Measurements from ENCODE around the gene WSCD2. TPM values are rescaled to one million over a fixed set of nuclear protein-coding genes. Genes with fewer than 3 reads are reported as not detected.

WSCD2 gene
- total RNA-seq, 1 experiment from 2014 or later, result not detected

- H3K4me3 ChIP-seq (ENCODE audit: low read depth, low read length), result no peak overlapping the region
- DNase-seq, result no peak
- CTCF ChIA-PET, result no interaction called here
- H3K4me1 Mint-ChIP-seq (ENCODE audit: low read depth, unreplicated experiment), result no peaks in the 10 kb centered on the region
- peaks cover 7% of the 10 kb centered on the region for H3K27me3 Mint-ChIP-seq (ENCODE audit: insufficient read depth, unreplicated experiment)
- no peaks in the 10 kb centered on the region for H3K36me3 Mint-ChIP-seq (ENCODE audit: insufficient read depth, unreplicated experiment)
- no peaks in the 10 kb centered on the region for H3K9me3 Mint-ChIP-seq (ENCODE audit: unreplicated experiment)
- H3K27ac Mint-ChIP-seq (ENCODE audit: unreplicated experiment), result no peak overlapping the region
- H3K4me1 ChIP-seq, result no peaks in the 10 kb centered on the region
- TF ChIP-seq CTCF (IDR thresholded peaks at IDR 0.05; ENCODE audit: insufficient read depth in 1 of 2, low read depth in 1 of 2, low read length in 1 of 2, severe bottlenecking in 1 of 2, unreplicated experiment in 1 of 2), result no peak
- no TSS peak for BruUV-seq (replicated peaks)
- H3K4me3 Mint-ChIP-seq (ENCODE audit: unreplicated experiment), result no peak overlapping the region
- H3K27me3 ChIP-seq (replicated peaks; ENCODE audit: control insufficient read depth, insufficient read depth, low read length), result no peaks in the 10 kb centered on the region
- POLR2A ChIA-PET, result no interaction called here
- H3K36me3 ChIP-seq (ENCODE audit: control insufficient read depth, insufficient read depth, low read length), result no peaks in the 10 kb centered on the region
- no peaks in the 10 kb centered on the region for H3K9me3 ChIP-seq
- intact Hi-C loops (cut with micrococcal nuclease; ENCODE audit: unreplicated experiment), result no loop called here
Observed at GRCh38 chr12:108176292-108176691, 47.2 kb downstream of the WSCD2 start.

- Mint-ChIP-seq H3K36me3 (ENCODE audit: insufficient read depth, unreplicated experiment) (no peaks in the 10 kb centered on the region), H3K9me3 (ENCODE audit: unreplicated experiment) (no peaks in the 10 kb centered on the region), H3K4me1 (ENCODE audit: low read depth, unreplicated experiment) (no peaks in the 10 kb centered on the region), H3K27ac (ENCODE audit: unreplicated experiment) (no peak overlapping the region), H3K27me3 (ENCODE audit: insufficient read depth, unreplicated experiment) (peaks cover 7% of the 10 kb centered on the region), H3K4me3 (ENCODE audit: unreplicated experiment) (no peak overlapping the region)
- intact Hi-C loops (cut with micrococcal nuclease; ENCODE audit: unreplicated experiment), result no loop called here
- POLR2A ChIA-PET, result no interaction called here
- no peaks in the 10 kb centered on the region for H3K9me3 ChIP-seq
- no peak for TF ChIP-seq CTCF (IDR thresholded peaks at IDR 0.05; ENCODE audit: insufficient read depth in 1 of 2, low read depth in 1 of 2, low read length in 1 of 2, severe bottlenecking in 1 of 2, unreplicated experiment in 1 of 2)
- no peak for DNase-seq
- H3K4me1 ChIP-seq, result no peaks in the 10 kb centered on the region
- CTCF ChIA-PET, result no interaction called here
- no TSS peak for BruUV-seq (replicated peaks)
- no peak overlapping the region for H3K4me3 ChIP-seq (ENCODE audit: low read depth, low read length)
- H3K27me3 ChIP-seq (replicated peaks; ENCODE audit: control insufficient read depth, insufficient read depth, low read length), result no peaks in the 10 kb centered on the region
- H3K36me3 ChIP-seq (ENCODE audit: control insufficient read depth, insufficient read depth, low read length), result no peaks in the 10 kb centered on the region
Observed at GRCh38 chr12:108177131-108177530, 48.0 kb downstream of the WSCD2 start.

GRCh38 chr12:108179305-108179704 lies 50.2 kb downstream of the WSCD2 start:
- H3K27me3 Mint-ChIP-seq (ENCODE audit: insufficient read depth, unreplicated experiment), result no peaks in the 10 kb centered on the region
- no peaks in the 10 kb centered on the region for H3K4me1 Mint-ChIP-seq (ENCODE audit: low read depth, unreplicated experiment)
- BruUV-seq (replicated peaks), result no TSS peak
- Histone ChIP-seq H3K36me3 (ENCODE audit: control insufficient read depth, insufficient read depth, low read length) (no peaks in the 10 kb centered on the region), H3K9me3 (no peaks in the 10 kb centered on the region), H3K4me1 (no peaks in the 10 kb centered on the region), H3K27me3 (replicated peaks; ENCODE audit: control insufficient read depth, insufficient read depth, low read length) (no peaks in the 10 kb centered on the region), H3K4me3 (ENCODE audit: low read depth, low read length) (no peak overlapping the region)
- no peaks in the 10 kb centered on the region for H3K9me3 Mint-ChIP-seq (ENCODE audit: unreplicated experiment)
- no peak for TF ChIP-seq CTCF (IDR thresholded peaks at IDR 0.05; ENCODE audit: insufficient read depth in 1 of 2, low read depth in 1 of 2, low read length in 1 of 2, severe bottlenecking in 1 of 2, unreplicated experiment in 1 of 2)
- intact Hi-C loops (cut with micrococcal nuclease; ENCODE audit: unreplicated experiment), result no loop called here
- no peak for DNase-seq
- ChIA-PET CTCF (no interaction called here), POLR2A (no interaction called here)
- H3K4me3 Mint-ChIP-seq (ENCODE audit: unreplicated experiment), result no peak overlapping the region
- no peak overlapping the region for H3K27ac Mint-ChIP-seq (ENCODE audit: unreplicated experiment)
- H3K36me3 Mint-ChIP-seq (ENCODE audit: insufficient read depth, unreplicated experiment), result no peaks in the 10 kb centered on the region
